ENCODE data around the gene DMD.

DMD gene

GRCh38 chrX:32514986-32515385 lies 696.4 kb downstream of the DMD start:
- TF ChIP-seq POLR2AphosphoS5 (IDR thresholded peaks at IDR 0.05; ENCODE audit: borderline replicate concordance, low read depth, low read length) (no peak), EZH2 (IDR thresholded peaks at IDR 0.05) (no peak), FOXP2 (optimal IDR thresholded peaks at IDR 0.05; ENCODE audit: control extremely low read depth, extremely low read length, insufficient read depth) (no peak)
- H3K4me3 ChIP-seq, result no peak overlapping the region
- no peaks in the 10 kb centered on the region for H3K9me3 ChIP-seq (ENCODE audit: low read depth, low read length)
- H3K9ac ChIP-seq (ENCODE audit: insufficient read length), result no peak overlapping the region
- no peaks in the 10 kb centered on the region for H3K36me3 ChIP-seq (ENCODE audit: insufficient read depth, low read length)
- DNase-seq (ENCODE audit: low read depth, low spot score), result no peak
- H3K27ac ChIP-seq, result no peak overlapping the region

- H3K9me3 ChIP-seq (ENCODE audit: low read depth, low read length), result no peaks in the 10 kb centered on the region
- H3K36me3 ChIP-seq (ENCODE audit: insufficient read depth, low read length), result no peaks in the 10 kb centered on the region
- TF ChIP-seq FOXP2 (optimal IDR thresholded peaks at IDR 0.05; ENCODE audit: control extremely low read depth, extremely low read length, insufficient read depth) (no peak), POLR2AphosphoS5 (IDR thresholded peaks at IDR 0.05; ENCODE audit: borderline replicate concordance, low read depth, low read length) (no peak), EZH2 (IDR thresholded peaks at IDR 0.05) (no peak)
- H3K9ac ChIP-seq (ENCODE audit: insufficient read length), result no peak overlapping the region
- no peak overlapping the region for H3K4me3 ChIP-seq
- no peak for DNase-seq (ENCODE audit: low read depth, low spot score)
- no peak overlapping the region for H3K27ac ChIP-seq
Measured at GRCh38 chrX:32501606-32502005, 709.7 kb downstream of the DMD start.

- TF ChIP-seq FOXP2 (optimal IDR thresholded peaks at IDR 0.05; ENCODE audit: control extremely low read depth, extremely low read length, insufficient read depth) (no peak), EZH2 (IDR thresholded peaks at IDR 0.05) (no peak), POLR2AphosphoS5 (IDR thresholded peaks at IDR 0.05; ENCODE audit: borderline replicate concordance, low read depth, low read length) (no peak)
- H3K4me3 ChIP-seq, result no peak overlapping the region
- no peaks in the 10 kb centered on the region for H3K9me3 ChIP-seq (ENCODE audit: low read depth, low read length)
- H3K27ac ChIP-seq, result no peak overlapping the region
- no peak for DNase-seq (ENCODE audit: low read depth, low spot score)
- H3K36me3 ChIP-seq (ENCODE audit: insufficient read depth, low read length), result no peaks in the 10 kb centered on the region
- no peak overlapping the region for H3K9ac ChIP-seq (ENCODE audit: insufficient read length)
Measured at GRCh38 chrX:32496671-32497070, 714.7 kb downstream of the DMD start.

DNA sequence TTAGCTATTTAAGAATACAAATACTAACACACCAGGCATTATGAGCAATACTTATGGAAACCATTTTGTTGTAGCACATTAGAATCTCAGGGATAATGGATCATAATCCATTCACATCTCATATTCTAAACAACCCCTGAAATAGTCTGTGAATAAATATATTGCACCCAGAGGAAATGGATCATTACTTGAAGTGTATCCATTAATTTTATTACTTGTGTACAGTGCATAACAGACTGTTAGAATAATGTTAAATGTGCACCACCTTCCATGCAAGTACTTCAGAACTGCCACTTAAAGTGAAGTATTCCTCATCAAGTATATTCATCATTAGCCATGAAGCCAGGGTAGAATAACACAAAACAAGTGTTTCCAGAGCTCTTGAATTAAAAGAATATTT lies 715.5 kb downstream of the DMD start:
- no peak overlapping the region for H3K4me3 ChIP-seq
- no peak for TF ChIP-seq POLR2AphosphoS5 (IDR thresholded peaks at IDR 0.05; ENCODE audit: borderline replicate concordance, low read depth, low read length)
- no peak for TF ChIP-seq FOXP2 (optimal IDR thresholded peaks at IDR 0.05; ENCODE audit: control extremely low read depth, extremely low read length, insufficient read depth)
- TF ChIP-seq EZH2 (IDR thresholded peaks at IDR 0.05), result no peak
- DNase-seq (ENCODE audit: low read depth, low spot score), result no peak
- H3K9me3 ChIP-seq (ENCODE audit: low read depth, low read length), result no peaks in the 10 kb centered on the region
- H3K27ac ChIP-seq, result no peak overlapping the region
- H3K9ac ChIP-seq (ENCODE audit: insufficient read length), result no peak overlapping the region
- no peaks in the 10 kb centered on the region for H3K36me3 ChIP-seq (ENCODE audit: insufficient read depth, low read length)

DNA sequence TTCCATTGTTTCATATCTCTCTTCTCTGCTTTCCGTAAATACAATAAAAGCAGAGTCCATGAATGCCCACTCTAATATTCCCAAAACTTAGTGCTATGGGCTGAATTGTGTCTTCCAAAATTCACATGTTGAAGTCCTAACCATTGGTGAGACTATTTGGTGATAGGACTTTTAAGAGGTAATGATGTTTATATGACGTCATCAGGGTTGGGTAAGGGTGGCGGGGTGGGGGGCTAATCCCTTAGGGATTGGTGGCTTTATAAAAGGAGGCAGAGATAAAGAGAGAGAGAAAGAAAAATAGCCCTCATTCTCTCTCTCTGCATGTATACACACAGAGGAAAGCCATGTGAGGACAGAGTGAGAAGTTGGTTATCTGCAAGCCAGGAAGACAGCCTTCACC lies 722.2 kb downstream of the DMD start:
- TF ChIP-seq FOXP2 (optimal IDR thresholded peaks at IDR 0.05; ENCODE audit: control extremely low read depth, extremely low read length, insufficient read depth) (no peak), POLR2AphosphoS5 (IDR thresholded peaks at IDR 0.05; ENCODE audit: borderline replicate concordance, low read depth, low read length) (no peak), EZH2 (IDR thresholded peaks at IDR 0.05) (no peak)
- no peaks in the 10 kb centered on the region for H3K9me3 ChIP-seq (ENCODE audit: low read depth, low read length)

DNA sequence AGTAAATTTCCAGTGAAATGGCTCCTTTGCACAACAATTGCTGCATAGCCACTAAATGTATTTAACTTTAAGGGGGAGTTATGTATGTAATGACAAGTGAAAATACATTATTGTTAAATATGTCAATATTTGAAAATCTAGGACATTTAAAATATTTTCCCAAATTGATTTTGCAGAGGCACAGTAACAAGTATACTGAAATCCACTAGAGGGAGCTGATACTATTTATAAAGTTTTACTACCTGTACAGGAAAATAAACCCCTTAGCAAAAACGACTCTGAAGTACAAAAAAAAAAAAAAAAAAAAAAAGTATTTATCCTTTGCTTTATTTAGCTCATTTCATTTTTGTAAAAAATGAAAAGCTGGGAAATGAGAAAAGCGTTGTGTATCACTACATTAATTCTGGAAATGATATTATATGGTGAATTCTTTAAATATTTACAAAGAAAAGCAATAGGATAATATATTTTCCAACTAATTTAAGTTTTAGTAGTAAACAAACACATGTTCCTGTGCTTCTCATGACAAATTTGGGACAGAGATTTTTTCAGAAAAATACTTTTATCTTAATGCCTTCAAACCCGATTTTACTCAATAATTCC lies 727.7 kb downstream of the DMD start:
- H3K36me3 ChIP-seq (ENCODE audit: insufficient read depth, low read length), result no peaks in the 10 kb centered on the region
- no peak overlapping the region for H3K27ac ChIP-seq
- H3K4me3 ChIP-seq, result no peak overlapping the region
- TF ChIP-seq EZH2 (IDR thresholded peaks at IDR 0.05) (no peak), POLR2AphosphoS5 (IDR thresholded peaks at IDR 0.05; ENCODE audit: borderline replicate concordance, low read depth, low read length) (no peak), FOXP2 (optimal IDR thresholded peaks at IDR 0.05; ENCODE audit: control extremely low read depth, extremely low read length, insufficient read depth) (no peak)
- no peak for DNase-seq (ENCODE audit: low read depth, low spot score)
- H3K9me3 ChIP-seq (ENCODE audit: low read depth, low read length), result no peaks in the 10 kb centered on the region
- no peak overlapping the region for H3K9ac ChIP-seq (ENCODE audit: insufficient read length)

More for the DNA sequence above, 722.2 kb downstream of the DMD start:
- H3K36me3 ChIP-seq (ENCODE audit: insufficient read depth, low read length), result no peaks in the 10 kb centered on the region
- DNase-seq (ENCODE audit: low read depth, low spot score), result no peak
- H3K27ac ChIP-seq, result no peak overlapping the region
- no peak overlapping the region for H3K9ac ChIP-seq (ENCODE audit: insufficient read length)
- no peak overlapping the region for H3K4me3 ChIP-seq

- Histone ChIP-seq H3K27ac (no peak overlapping the region), H3K4me3 (no peak overlapping the region), H3K36me3 (ENCODE audit: insufficient read depth, low read length) (no peaks in the 10 kb centered on the region), H3K9me3 (ENCODE audit: low read depth, low read length) (no peaks in the 10 kb centered on the region), H3K9ac (ENCODE audit: insufficient read length) (no peak overlapping the region)
- TF ChIP-seq EZH2 (IDR thresholded peaks at IDR 0.05), result no peak
- TF ChIP-seq POLR2AphosphoS5 (IDR thresholded peaks at IDR 0.05; ENCODE audit: borderline replicate concordance, low read depth, low read length), result no peak
- no peak for TF ChIP-seq FOXP2 (optimal IDR thresholded peaks at IDR 0.05; ENCODE audit: control extremely low read depth, extremely low read length, insufficient read depth)
- no peak for DNase-seq (ENCODE audit: low read depth, low spot score)
Measured at GRCh38 chrX:32480019-32480418, 731.3 kb downstream of the DMD start.

GRCh38 chrX:32472364-32472763 lies 739.0 kb downstream of the DMD start:
- TF ChIP-seq EZH2 (IDR thresholded peaks at IDR 0.05), result no peak
- no peak for TF ChIP-seq FOXP2 (optimal IDR thresholded peaks at IDR 0.05; ENCODE audit: control extremely low read depth, extremely low read length, insufficient read depth)
- TF ChIP-seq POLR2AphosphoS5 (IDR thresholded peaks at IDR 0.05; ENCODE audit: borderline replicate concordance, low read depth, low read length), result no peak
- no peak overlapping the region for H3K4me3 ChIP-seq
- H3K9ac ChIP-seq (ENCODE audit: insufficient read length), result no peak overlapping the region
- no peaks in the 10 kb centered on the region for H3K9me3 ChIP-seq (ENCODE audit: low read depth, low read length)
- no peak for DNase-seq (ENCODE audit: low read depth, low spot score)
- H3K27ac ChIP-seq, result no peak overlapping the region
- H3K36me3 ChIP-seq (ENCODE audit: insufficient read depth, low read length), result no peaks in the 10 kb centered on the region

DNA sequence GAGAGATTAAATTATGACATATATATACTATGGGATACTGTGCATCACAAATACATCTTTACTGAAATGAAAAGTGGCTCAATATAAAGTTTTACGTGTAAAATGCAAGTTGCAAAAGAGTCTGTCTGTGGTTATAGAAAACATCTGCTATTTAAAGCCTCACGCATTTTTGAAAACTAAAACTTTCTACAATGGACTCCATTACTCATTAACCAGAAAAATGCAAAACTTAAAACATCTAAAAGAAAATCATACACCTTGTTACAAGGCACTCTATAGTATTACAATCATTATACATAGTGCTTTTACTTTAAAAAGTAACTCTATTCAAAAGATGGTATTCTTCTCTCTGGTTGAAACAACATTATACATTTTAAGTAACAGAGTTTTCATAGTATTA lies 755.6 kb downstream of the DMD start:
- DNase-seq (ENCODE audit: low read depth, low spot score), result no peak
- Histone ChIP-seq H3K9ac (ENCODE audit: insufficient read length) (no peak overlapping the region), H3K4me3 (no peak overlapping the region), H3K27ac (no peak overlapping the region), H3K9me3 (ENCODE audit: low read depth, low read length) (no peaks in the 10 kb centered on the region), H3K36me3 (ENCODE audit: insufficient read depth, low read length) (no peaks in the 10 kb centered on the region)
- TF ChIP-seq POLR2AphosphoS5 (IDR thresholded peaks at IDR 0.05; ENCODE audit: borderline replicate concordance, low read depth, low read length) (no peak), FOXP2 (optimal IDR thresholded peaks at IDR 0.05; ENCODE audit: control extremely low read depth, extremely low read length, insufficient read depth) (no peak), EZH2 (IDR thresholded peaks at IDR 0.05) (no peak)
